B cell (primary cell): Measurements from ENCODE around the gene SLC25A34. TPM values are rescaled to one million over a fixed set of nuclear protein-coding genes. Genes with fewer than 3 reads are reported as not detected.

Experiments
- ATAC-seq: fragments of 200-7000 bp; cut with Tn5 transposase; one replicate; pipeline ENCODE4 v1.10.0; 2021; ENCODE audit warnings: low read depth, mild to moderate bottlenecking, moderate number of reproducible peaks, moderate library complexity
- CTCF ChIA-PET: fragments of 350-600 bp; sonication (Branson Sonifier 250); formaldehyde crosslinking; loops from one replicate; lab custom pipeline; 2021; ENCODE audit warnings: antibody characterized with exemption, inconsistent platforms; lab: Charles Lee
- POLR2A ChIA-PET: fragments of 350-600 bp; sonication (Branson Sonifier 250); formaldehyde crosslinking; loops from one replicate; lab custom pipeline; 2021; ENCODE audit warnings: antibody characterized with exemption; lab: Charles Lee
- DNase-seq: peaks from one replicate; pipeline ENCODE4 v3.0.0; 2013
- H2AFZ ChIP-seq: 2 replicates; pipeline ENCODE4 v1.6.1; 2012; ENCODE audit warnings: mild to moderate bottlenecking, low read depth, low read length; ENCODE audit not compliant: insufficient read depth, poor library complexity, severe bottlenecking
- H3K27ac ChIP-seq, 2 donors: 1 replicate in 1 of 2; 2 replicates in 1 of 2; pipeline ENCODE4 v1.5.1; 2012 to 2013; ENCODE audit warnings: low read length in 2 of 2, mild to moderate bottlenecking in 2 of 2, moderate library complexity in 1 of 2
- H3K27me3 ChIP-seq, 4 experiments: fragments of 200-600 bp in 1 of 4; sonication (generic) in 1 of 4; replicated peaks in 1 of 4; 1 replicate in 2 of 4; 2 replicates in 2 of 4; pipeline versions ENCODE4 v1.6.1 to v1.7.0; 2013 to 2016; ENCODE audit warnings: low read length in 3 of 4, mild to moderate bottlenecking in 2 of 4, mixed read lengths in 1 of 4, moderate library complexity in 1 of 4; ENCODE audit not compliant: insufficient read depth in 4 of 4, control insufficient read depth in 3 of 4; ENCODE audit errors: control extremely low read depth in 1 of 4
- H3K36me3 ChIP-seq, 2 experiments: replicated peaks in 1 of 2; 1 replicate in 1 of 2; 2 replicates in 1 of 2; pipeline versions ENCODE4 v1.6.1 to v1.7.1; 2013; ENCODE audit warnings: low read length in 1 of 2; ENCODE audit not compliant: insufficient read depth in 2 of 2, control insufficient read depth in 1 of 2; ENCODE audit errors: control extremely low read depth in 1 of 2, extremely low read depth in 1 of 2
- H3K4me1 ChIP-seq, 2 donors: fragments of 200-600 bp in 1 of 2; sonication (generic) in 1 of 2; 1 replicate in 1 of 2; 2 replicates in 1 of 2; pipeline versions ENCODE4 v1.5.1 to v1.6.1; 2013 to 2017; ENCODE audit warnings: low read length in 2 of 2; ENCODE audit not compliant: control insufficient read depth in 2 of 2, insufficient read depth in 2 of 2
- H3K4me2 ChIP-seq: replicated peaks from 2 replicates; pipeline ENCODE3; 2012; ENCODE audit warnings: mild to moderate bottlenecking, low read depth, low read length; ENCODE audit not compliant: poor library complexity, severe bottlenecking
- H3K4me3 ChIP-seq, 5 experiments: fragments of 200-600 bp in 1 of 5; sonication (generic) in 1 of 5; 1 replicate in 3 of 5; 2 replicates in 2 of 5; pipeline versions ENCODE4 v1.5.1 to v1.7.0; 2011 to 2016; ENCODE audit warnings: low read length in 4 of 5, mild to moderate bottlenecking in 4 of 5, low read depth in 2 of 5, control low read depth in 1 of 5, moderate library complexity in 1 of 5; ENCODE audit not compliant: insufficient read depth in 1 of 5; ENCODE audit errors: control extremely low read depth in 1 of 5, extremely low read depth in 1 of 5
- H3K79me2 ChIP-seq: fragments of 200-600 bp; sonication (generic); one replicate; pipeline ENCODE4 v1.6.0; 2016; ENCODE audit warnings: low read length; ENCODE audit not compliant: control insufficient read depth, insufficient read depth
- H3K9ac ChIP-seq: fragments of 200-600 bp; sonication (generic); 2 replicates; pipeline ENCODE4 v1.6.1; 2017; ENCODE audit warnings: mild to moderate bottlenecking, low read length, moderate library complexity
- H3K9me3 ChIP-seq, 3 donors: one replicate each; pipeline versions ENCODE4 v1.6.1 to v1.7.1; 2013; ENCODE audit warnings: low read length in 2 of 3; ENCODE audit not compliant: control insufficient read depth in 2 of 3, insufficient read depth in 1 of 3; ENCODE audit errors: control extremely low read depth in 1 of 3
- H4K20me1 ChIP-seq: 2 replicates; pipeline ENCODE4 v1.6.0; 2012; ENCODE audit warnings: mild to moderate bottlenecking, low read length; ENCODE audit not compliant: insufficient read depth, control insufficient read depth, poor library complexity, severe bottlenecking
- H3K27ac Mint-ChIP-seq: one replicate; pipeline ENCODE4 v1.8.0; 2021; ENCODE audit warnings: mixed read lengths
- H3K27me3 Mint-ChIP-seq: one replicate; pipeline ENCODE4 v1.8.0; 2021; ENCODE audit warnings: mixed read lengths
- H3K4me1 Mint-ChIP-seq: one replicate; pipeline ENCODE4 v1.8.0; 2021; ENCODE audit warnings: mixed read lengths
- H3K4me3 Mint-ChIP-seq: one replicate; pipeline ENCODE4 v1.8.0; 2021; ENCODE audit warnings: mixed read lengths
- H3K9me3 Mint-ChIP-seq: one replicate; pipeline ENCODE4 v1.8.0; 2022; ENCODE audit warnings: mixed read lengths; ENCODE audit not compliant: insufficient read depth
- EZH2 ChIP-seq: IDR thresholded peaks from 2 replicates; pipeline ENCODE4 v1.6.1; 2012; ENCODE audit warnings: borderline replicate concordance, low read depth, mild to moderate bottlenecking, moderate library complexity, low read length; ENCODE audit not compliant: insufficient read depth, poor library complexity, severe bottlenecking
- WGBS: methylation state at CpG from one replicate; pipeline ENCODE4 v1.1.5; 2013; ENCODE audit warnings: missing lambda C conversion rate; ENCODE audit not compliant: insufficient coverage; 5-methylcytosine and 5-hydroxymethylcytosine counted together
- intact Hi-C: fragments of 100-400 bp; cut with micrococcal nuclease; formaldehyde crosslinking; loops from one replicate; pipeline ENCODE4 v1.10.0; 2022
- polyA plus RNA-seq: library from polyadenylated mRNA; depleted of rRNA; stranded (reverse); fragments of >200 nt; gene quantifications from 2 replicates; pipeline ENCODE4 v1.2.3, GENCODE V29; 2012
- total RNA-seq, 2 donors: library from RNA; stranded (reverse); fragments of 120-200 nt in 1 of 2; gene quantifications; 1 replicate in 1 of 2; 2 replicates in 1 of 2; pipeline versions ENCODE4 v1.2.3 to v1.2.4, GENCODE V29; 2013 to 2022
- TF ChIP-seq, protein P1 (sequence below): fragments of 200-600 bp; IDR thresholded peaks from one replicate; pipeline ENCODE4 v1.8.0; 2022; ENCODE audit warnings: antibody characterized with exemption, mild to moderate bottlenecking

The SLC25A34 gene
- total and polyA plus RNA-seq, 2 donors (not counting 1 experiment from before 2014, with no cell fraction given), result 4.6 to 5.4 TPM

DNA sequence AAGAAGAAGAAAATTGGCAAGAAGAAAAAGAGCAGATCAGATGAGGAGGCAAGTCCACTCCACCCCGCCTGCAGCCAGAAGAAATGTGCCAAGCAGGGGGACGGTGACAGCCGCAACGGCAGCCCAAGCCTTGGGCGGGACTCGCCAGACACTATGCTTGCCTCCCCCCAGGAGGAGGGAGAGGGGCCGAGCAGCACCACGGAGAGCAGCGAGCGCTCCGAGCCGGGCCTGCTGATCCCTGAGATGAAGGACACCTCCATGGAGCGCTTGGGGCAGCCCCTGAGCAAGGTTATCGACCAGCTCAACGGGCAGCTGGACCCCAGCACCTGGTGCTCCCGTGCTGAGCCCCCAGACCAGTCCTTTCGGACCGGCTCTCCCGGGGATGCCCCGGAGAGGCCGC is 9.0 kb upstream of the SLC25A34 start:
- 97% methylated on average over 20 of the region's 21 CpGs for WGBS
- H3K9me3 Mint-ChIP-seq, result no peaks in the 10 kb centered on the region
- H3K4me3 Mint-ChIP-seq, result no peak overlapping the region
- Histone ChIP-seq H3K9me3 (no peaks in the 10 kb centered on the region), H3K4me2 (no peak overlapping the region), H3K79me2 (peaks cover 4% of the 10 kb centered on the region), H3K27me3 (no peaks in the 10 kb centered on the region), H3K9ac (no peak overlapping the region), H3K36me3 (peaks cover 0 to 83% of the 10 kb centered on the region in 2 experiments), H3K4me1 (no peaks in the 10 kb centered on the region), H3K27ac (no peak overlapping the region), H2AFZ (no peak overlapping the region), H4K20me1 (no peaks in the 10 kb centered on the region), H3K4me3 (no peak overlapping the region)
- no peaks in the 10 kb centered on the region for H3K4me1 Mint-ChIP-seq
- ChIA-PET POLR2A (no interaction called here), CTCF (no interaction called here)
- intact Hi-C loops, result no loop called here
- H3K27ac Mint-ChIP-seq, result no peak overlapping the region
- TF ChIP-seq, protein P1, sequence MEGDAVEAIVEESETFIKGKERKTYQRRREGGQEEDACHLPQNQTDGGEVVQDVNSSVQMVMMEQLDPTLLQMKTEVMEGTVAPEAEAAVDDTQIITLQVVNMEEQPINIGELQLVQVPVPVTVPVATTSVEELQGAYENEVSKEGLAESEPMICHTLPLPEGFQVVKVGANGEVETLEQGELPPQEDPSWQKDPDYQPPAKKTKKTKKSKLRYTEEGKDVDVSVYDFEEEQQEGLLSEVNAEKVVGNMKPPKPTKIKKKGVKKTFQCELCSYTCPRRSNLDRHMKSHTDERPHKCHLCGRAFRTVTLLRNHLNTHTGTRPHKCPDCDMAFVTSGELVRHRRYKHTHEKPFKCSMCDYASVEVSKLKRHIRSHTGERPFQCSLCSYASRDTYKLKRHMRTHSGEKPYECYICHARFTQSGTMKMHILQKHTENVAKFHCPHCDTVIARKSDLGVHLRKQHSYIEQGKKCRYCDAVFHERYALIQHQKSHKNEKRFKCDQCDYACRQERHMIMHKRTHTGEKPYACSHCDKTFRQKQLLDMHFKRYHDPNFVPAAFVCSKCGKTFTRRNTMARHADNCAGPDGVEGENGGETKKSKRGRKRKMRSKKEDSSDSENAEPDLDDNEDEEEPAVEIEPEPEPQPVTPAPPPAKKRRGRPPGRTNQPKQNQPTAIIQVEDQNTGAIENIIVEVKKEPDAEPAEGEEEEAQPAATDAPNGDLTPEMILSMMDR, result no peak
- TF ChIP-seq EZH2, result no peak
- no peak for ATAC-seq
- H3K27me3 Mint-ChIP-seq, result no peaks in the 10 kb centered on the region
- no peak for DNase-seq

DNA sequence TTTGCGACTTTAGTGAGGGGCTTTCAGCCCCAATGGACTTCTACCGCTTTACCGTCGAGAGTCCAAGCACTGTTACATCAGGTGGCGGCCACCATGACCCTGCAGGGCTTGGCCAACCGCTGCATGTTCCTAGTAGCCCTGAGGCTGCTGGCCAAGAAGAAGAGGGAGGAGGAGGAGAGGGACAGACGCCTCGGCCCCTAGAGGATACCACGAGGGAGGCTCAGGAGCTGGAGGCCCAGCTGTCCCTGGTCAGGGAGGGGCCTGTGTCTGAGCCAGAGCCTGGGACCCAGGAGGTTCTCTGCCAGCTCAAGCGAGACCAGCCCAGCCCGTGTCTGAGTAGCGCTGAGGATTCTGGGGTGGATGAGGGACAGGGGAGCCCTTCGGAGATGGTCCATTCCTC is 8.6 kb upstream of the SLC25A34 start:
- ChIA-PET POLR2A (no interaction called here), CTCF (no interaction called here)
- Histone ChIP-seq H3K79me2 (peaks cover 4% of the 10 kb centered on the region), H4K20me1 (no peaks in the 10 kb centered on the region), H3K4me2 (no peak overlapping the region), H3K36me3 (peaks cover 0 to 87% of the 10 kb centered on the region in 2 experiments), H3K9ac (no peak overlapping the region), H3K9me3 (no peaks in the 10 kb centered on the region), H3K27ac (no peak overlapping the region), H2AFZ (no peak overlapping the region), H3K4me3 (no peak overlapping the region), H3K4me1 (no peaks in the 10 kb centered on the region), H3K27me3 (no peaks in the 10 kb centered on the region)
- WGBS, result 96% methylated on average over 13 of the region's 13 CpGs
- H3K27me3 Mint-ChIP-seq, result no peaks in the 10 kb centered on the region
- H3K27ac Mint-ChIP-seq, result no peak overlapping the region
- TF ChIP-seq, protein P1, result no peak
- TF ChIP-seq EZH2, result no peak
- H3K4me3 Mint-ChIP-seq, result no peak overlapping the region
- no peaks in the 10 kb centered on the region for H3K4me1 Mint-ChIP-seq
- no peak for DNase-seq
- intact Hi-C loops, result no loop called here
- no peaks in the 10 kb centered on the region for H3K9me3 Mint-ChIP-seq
- no peak for ATAC-seq
